Measurements from ENCODE around the gene ANKMY1.

DNA sequence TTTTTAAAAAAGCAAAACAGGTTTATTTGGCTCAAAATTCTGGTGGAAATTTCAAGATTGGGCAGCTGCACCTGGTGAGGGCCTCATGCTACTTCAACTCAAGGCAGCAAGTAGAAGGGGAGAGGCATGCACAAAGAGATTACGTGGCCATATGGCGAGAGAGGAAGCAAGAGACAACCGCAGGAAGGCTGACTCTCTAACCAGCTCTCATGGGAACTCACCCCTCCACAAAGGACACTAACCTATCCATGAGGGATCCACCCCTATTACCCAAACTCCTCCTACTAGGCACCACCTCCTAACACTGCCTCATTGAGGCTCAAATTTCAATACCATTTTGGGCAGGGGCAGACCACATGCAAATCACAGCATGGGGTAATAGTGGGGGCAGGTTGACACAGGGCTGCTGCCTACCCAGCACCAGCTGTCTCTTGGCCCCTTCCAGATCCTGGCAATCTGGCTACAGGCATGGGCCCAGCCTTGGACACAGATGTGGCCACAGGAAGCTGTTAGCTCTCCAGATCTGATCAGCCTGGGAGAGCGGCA, 26.8 kb upstream of the ANKMY1 start:
- TF ChIP-seq POLR2A (IDR thresholded peaks at IDR 0.05) (no peak), POLR2AphosphoS5 (IDR thresholded peaks at IDR 0.05) (no peak)
- TF ChIP-seq, protein P1, sequence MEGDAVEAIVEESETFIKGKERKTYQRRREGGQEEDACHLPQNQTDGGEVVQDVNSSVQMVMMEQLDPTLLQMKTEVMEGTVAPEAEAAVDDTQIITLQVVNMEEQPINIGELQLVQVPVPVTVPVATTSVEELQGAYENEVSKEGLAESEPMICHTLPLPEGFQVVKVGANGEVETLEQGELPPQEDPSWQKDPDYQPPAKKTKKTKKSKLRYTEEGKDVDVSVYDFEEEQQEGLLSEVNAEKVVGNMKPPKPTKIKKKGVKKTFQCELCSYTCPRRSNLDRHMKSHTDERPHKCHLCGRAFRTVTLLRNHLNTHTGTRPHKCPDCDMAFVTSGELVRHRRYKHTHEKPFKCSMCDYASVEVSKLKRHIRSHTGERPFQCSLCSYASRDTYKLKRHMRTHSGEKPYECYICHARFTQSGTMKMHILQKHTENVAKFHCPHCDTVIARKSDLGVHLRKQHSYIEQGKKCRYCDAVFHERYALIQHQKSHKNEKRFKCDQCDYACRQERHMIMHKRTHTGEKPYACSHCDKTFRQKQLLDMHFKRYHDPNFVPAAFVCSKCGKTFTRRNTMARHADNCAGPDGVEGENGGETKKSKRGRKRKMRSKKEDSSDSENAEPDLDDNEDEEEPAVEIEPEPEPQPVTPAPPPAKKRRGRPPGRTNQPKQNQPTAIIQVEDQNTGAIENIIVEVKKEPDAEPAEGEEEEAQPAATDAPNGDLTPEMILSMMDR (IDR thresholded peaks at IDR 0.05), result no peak
